Measurements from ENCODE around the gene NET1.

GRCh38 chr10:5488272-5489161, 76.2 kb downstream of the NET1 start:
- TF ChIP-seq REST (IDR thresholded peaks at IDR 0.05; ENCODE audit: low read depth) (no peak), EP300 (IDR thresholded peaks at IDR 0.05; ENCODE audit: borderline replicate concordance) (no peak), CREB1 (IDR thresholded peaks at IDR 0.05; ENCODE audit: low read depth) (no peak), TAF1 (IDR thresholded peaks at IDR 0.05; ENCODE audit: low read depth) (no peak), MAX (IDR thresholded peaks at IDR 0.05) (no peak), ZBTB7A (IDR thresholded peaks at IDR 0.05; ENCODE audit: low read depth) (no peak), CEBPB (IDR thresholded peaks at IDR 0.05) (no peak), USF1 (IDR thresholded peaks at IDR 0.05) (no peak), TEAD4 (IDR thresholded peaks at IDR 0.05) (no peak), FOXM1 (IDR thresholded peaks at IDR 0.05; ENCODE audit: borderline replicate concordance, low read depth) (no peak)
